DOHH2 (cell line): Measurements from ENCODE around the gene PLA2G4A.

Experiments
- CTCF ChIP-seq: fragments of 200-600 bp; sonication (generic); IDR thresholded peaks from one replicate; pipeline ENCODE4 v1.5.1; 2014; ENCODE audit warnings: antibody characterized with exemption, mild to moderate bottlenecking, low read depth, low read length; ENCODE audit not compliant: poor library complexity, severe bottlenecking
- EZH2phosphoT487 ChIP-seq: fragments of 200-600 bp; sonication (generic); IDR thresholded peaks from 2 replicates; pipeline ENCODE4 v1.6.1; 2017; ENCODE audit warnings: borderline replicate concordance, mild to moderate bottlenecking, antibody characterized with exemption, low read length, moderate library complexity, mixed read lengths

GRCh38 chr1:186858923-186859322 lies 30.2 kb downstream of the PLA2G4A start:
- TF ChIP-seq CTCF (no peak), EZH2phosphoT487 (no peak)
